T-cell (primary cell): ENCODE data around the gene NLRP3. TPM values are rescaled to one million over a fixed set of nuclear protein-coding genes. Genes with fewer than 3 reads are reported as not detected.
"Not testable (repeated sequence)": the region's sequence is repeated elsewhere in the genome, so short reads cannot be mapped to it uniquely, and the experiment has no call there.

ENCODE experiments used
- ATAC-seq, 4 experiments: fragments of 200-7000 bp in 3 of 4; fragments of 150-1000 bp in 1 of 4; cut with Tn5 transposase; replicated peaks in 1 of 4; 1 replicate in 3 of 4; 2 replicates in 1 of 4; pipeline ENCODE4 v1.10.0; 2021; ENCODE audit warnings: moderate library complexity in 3 of 4, mild to moderate bottlenecking in 2 of 4, moderate number of reproducible peaks in 1 of 4
- CTCF ChIA-PET, 2 donors: fragments of 300-600 bp; sonication (Branson Sonifier 250); formaldehyde crosslinking; loops; one replicate each; lab custom pipeline; 2022; ENCODE audit warnings: antibody characterized with exemption in 2 of 2; lab: Charles Lee
- POLR2A ChIA-PET, 2 donors: fragments of 300-600 bp; sonication (Branson Sonifier 250); formaldehyde crosslinking; loops; one replicate each; lab custom pipeline; 2022; ENCODE audit warnings: antibody characterized with exemption in 2 of 2; lab: Charles Lee
- DNase-seq, 35 experiments: peaks; one replicate each; pipeline versions ENCODE4 v3.0.0 to v3.0.0-alpha.2; 2013 to 2023
- H3K27ac ChIP-seq: one replicate; pipeline ENCODE4 v1.5.1; 2013; ENCODE audit warnings: low read length
- H3K27me3 ChIP-seq, 2 experiments: replicated peaks in 1 of 2; 1 replicate in 1 of 2; 2 replicates in 1 of 2; pipeline versions ENCODE4 v1.6.1 to v1.7.0; 2013; ENCODE audit warnings: low read length in 1 of 2, mixed read lengths in 1 of 2; ENCODE audit not compliant: control insufficient read depth in 2 of 2, insufficient read depth in 2 of 2; ENCODE audit errors: extremely low read depth in 1 of 2
- H3K36me3 ChIP-seq, 2 donors: 1 replicate in 1 of 2; 2 replicates in 1 of 2; pipeline versions ENCODE4 v1.6.1 to v1.7.0; 2013; ENCODE audit warnings: low read length in 1 of 2; ENCODE audit not compliant: control insufficient read depth in 2 of 2, insufficient read depth in 1 of 2; ENCODE audit errors: extremely low read depth in 1 of 2
- H3K4me1 ChIP-seq, 2 experiments: 1 replicate in 1 of 2; 2 replicates in 1 of 2; pipeline versions ENCODE4 v1.6.1 to v1.7.0; 2013; ENCODE audit warnings: low read length in 2 of 2, mixed read lengths in 1 of 2; ENCODE audit not compliant: insufficient read depth in 2 of 2, control insufficient read depth in 1 of 2; ENCODE audit errors: extremely low read depth in 1 of 2
- H3K4me3 ChIP-seq, 2 donors: 1 replicate in 1 of 2; 2 replicates in 1 of 2; pipeline versions ENCODE4 v1.5.1 to v1.7.0; 2013; ENCODE audit warnings: mild to moderate bottlenecking in 2 of 2, low read length in 1 of 2, moderate library complexity in 1 of 2; ENCODE audit not compliant: control insufficient read depth in 1 of 2; ENCODE audit errors: extremely low read depth in 1 of 2
- H3K9me3 ChIP-seq: 2 replicates; pipeline ENCODE4 v1.7.0; 2013
- H3K27ac Mint-ChIP-seq, 2 donors: one replicate each; pipeline ENCODE4 v1.8.0; 2020 to 2021; ENCODE audit warnings: mild to moderate bottlenecking in 2 of 2, mixed read lengths in 2 of 2
- H3K27me3 Mint-ChIP-seq, 2 donors: one replicate each; pipeline ENCODE4 v1.8.0; 2021 to 2022; ENCODE audit warnings: mixed read lengths in 2 of 2
- H3K36me3 Mint-ChIP-seq: one replicate; pipeline ENCODE4 v1.8.0; 2021; ENCODE audit warnings: mixed read lengths
- H3K4me1 Mint-ChIP-seq, 3 donors: one replicate each; pipeline ENCODE4 v1.8.0; 2020 to 2022; ENCODE audit warnings: mixed read lengths in 3 of 3, mild to moderate bottlenecking in 1 of 3
- H3K4me3 Mint-ChIP-seq, 3 donors: one replicate each; pipeline ENCODE4 v1.8.0; 2020 to 2022; ENCODE audit warnings: mild to moderate bottlenecking in 3 of 3, mixed read lengths in 3 of 3, moderate library complexity in 3 of 3
- H3K9me3 Mint-ChIP-seq, 3 donors: one replicate each; pipeline ENCODE4 v1.8.0; 2020 to 2022; ENCODE audit warnings: mixed read lengths in 3 of 3
- whole genome bisulfite sequencing: methylation state at CpG from one replicate; pipeline ENCODE4 v1.1.5; 2013; ENCODE audit warnings: missing lambda C conversion rate; ENCODE audit not compliant: insufficient coverage; 5-methylcytosine and 5-hydroxymethylcytosine counted together
- total RNA-seq, 35 experiments: library from RNA in 6 of 35; stranded (reverse) in 6 of 35; fragments of 120-200 nt in 1 of 35; gene quantifications; one replicate each; pipeline versions ENCODE4 v1.2.1 to v1.2.4 and lab custom pipeline; 2013 to 2026

NLRP3 gene
- total RNA-seq, 5 donors from 2014 or later (not counting 1 experiment from before 2014, with no cell fraction given) = 2.9 to 8.5 (median 5.1) TPM

- no peaks in the 10 kb centered on the region for H3K4me1 ChIP-seq
- Mint-ChIP-seq H3K9me3 (peaks cover 0 to 10% (median 0%) of the 10 kb centered on the region in 3 donors), H3K4me1 (peaks cover 0 to 2% (median 0%) of the 10 kb centered on the region in 3 donors), H3K27ac (no peak overlapping the region), H3K27me3 (no peaks in the 10 kb centered on the region), H3K36me3 (no peaks in the 10 kb centered on the region), H3K4me3 (no peak overlapping the region)
- H3K27ac ChIP-seq = no peak overlapping the region
- no peaks in the 10 kb centered on the region for H3K36me3 ChIP-seq
- POLR2A ChIA-PET = no interaction called here
- H3K27me3 ChIP-seq = no peaks in the 10 kb centered on the region
- ATAC-seq = no peak
- H3K4me3 ChIP-seq = no peak overlapping the region
- no CpG with 5 or more reads among the region's 2 CpGs for WGBS
- no peak for DNase-seq
- CTCF ChIA-PET = interaction anchor here in 1 of 2 donors (0.6 kb wide), 2 partner anchors 10 to 94 kb away, joined by 3 read pairs; no protein-coding TSS in a partner anchor
- H3K9me3 ChIP-seq = no peaks in the 10 kb centered on the region
These were observed 59.8 kb downstream of the NLRP3 start for GRCh38 chr1:247475793-247476192.

GRCh38 chr1:247476328-247477058 lies 60.5 kb downstream of the NLRP3 start:
- H3K4me1 ChIP-seq, ATAC-seq, POLR2A ChIA-PET, H3K27ac Mint-ChIP-seq, H3K36me3 ChIP-seq, H3K4me3 ChIP-seq, H3K4me1 Mint-ChIP-seq, H3K27ac ChIP-seq, H3K36me3 Mint-ChIP-seq, H3K4me3 Mint-ChIP-seq, DNase-seq, H3K9me3 ChIP-seq, H3K9me3 Mint-ChIP-seq, H3K27me3 Mint-ChIP-seq, H3K27me3 ChIP-seq: not testable (repeated sequence)
- CTCF ChIA-PET = interaction anchor here (0.6 kb wide), 3 partner anchors 10 to 94 kb away, joined by 3 read pairs; no protein-coding TSS in a partner anchor
- WGBS = 85% methylated on average over 2 of the region's 6 CpGs

- Mint-ChIP-seq H3K4me3 (no peak overlapping the region), H3K27ac (no peak overlapping the region), H3K4me1 (no peaks in the 10 kb centered on the region), H3K36me3 (no peaks in the 10 kb centered on the region), H3K27me3 (peaks cover 0 to under 1% of the 10 kb centered on the region in 2 donors), H3K9me3 (no peaks in the 10 kb centered on the region)
- H3K36me3 ChIP-seq = no peaks in the 10 kb centered on the region
- ATAC-seq (no peak), DNase-seq (no peak)
- H3K27me3 ChIP-seq = no peaks in the 10 kb centered on the region
- H3K27ac ChIP-seq = no peak overlapping the region
- no peak overlapping the region for H3K4me3 ChIP-seq
- POLR2A ChIA-PET = no interaction called here
- WGBS = no CpG with 5 or more reads among the region's 1 CpG
- no peaks in the 10 kb centered on the region for H3K9me3 ChIP-seq
- CTCF ChIA-PET = interaction anchor here in 1 of 2 donors (2.4 kb wide), 1 partner anchor 110 kb away, joined by 10 read pairs; no protein-coding TSS in a partner anchor
- no peaks in the 10 kb centered on the region for H3K4me1 ChIP-seq
These were observed 66.8 kb downstream of the NLRP3 start for GRCh38 chr1:247482747-247483146.

- H3K36me3 ChIP-seq = no peaks in the 10 kb centered on the region
- Mint-ChIP-seq H3K36me3 (no peaks in the 10 kb centered on the region), H3K27me3 (peaks cover 12 to 13% of the 10 kb centered on the region in 2 donors), H3K4me1 (no peaks in the 10 kb centered on the region), H3K4me3 (no peak overlapping the region), H3K27ac (no peak overlapping the region), H3K9me3 (no peaks in the 10 kb centered on the region)
- ChIA-PET POLR2A (no interaction called here), CTCF (interaction anchor here (0.6 to 6.4 kb wide), 10 partner anchors 12 to 579 kb away, joined by 3 to 81 read pairs (median 6); no protein-coding TSS in a partner anchor)
- DNase-seq (peak in 24 of 35 experiments; percentile 2 to 74 (median 16)), ATAC-seq (peak; percentile 60 to 87 (median 78))
- H3K4me3 ChIP-seq = no peak overlapping the region
- H3K9me3 ChIP-seq = no peaks in the 10 kb centered on the region
- no peaks in the 10 kb centered on the region for H3K4me1 ChIP-seq
- H3K27me3 ChIP-seq = peaks cover 0 to 5% of the 10 kb centered on the region in 2 experiments
- no peak overlapping the region for H3K27ac ChIP-seq
These were observed 71.1 kb downstream of the NLRP3 start for GRCh38 chr1:247487057-247487456.

- no peak overlapping the region for H3K27ac ChIP-seq
- Mint-ChIP-seq H3K36me3 (no peaks in the 10 kb centered on the region), H3K4me3 (no peak overlapping the region), H3K27me3 (peaks cover 29 to 33% of the 10 kb centered on the region in 2 donors), H3K4me1 (no peaks in the 10 kb centered on the region), H3K27ac (no peak overlapping the region), H3K9me3 (no peaks in the 10 kb centered on the region)
- WGBS = 72% methylated on average over 12 of the region's 12 CpGs
- H3K27me3 ChIP-seq = peaks cover 0 to 5% of the 10 kb centered on the region in 2 experiments
- ChIA-PET CTCF (interaction anchor here in 1 of 2 donors (1.2 kb wide), 1 partner anchor 101 kb away, joined by 8 read pairs; no protein-coding TSS in a partner anchor), POLR2A (no interaction called here)
- no peaks in the 10 kb centered on the region for H3K9me3 ChIP-seq
- H3K36me3 ChIP-seq = no peaks in the 10 kb centered on the region
- H3K4me1 ChIP-seq = no peaks in the 10 kb centered on the region
- ATAC-seq (no peak), DNase-seq (no peak)
- H3K4me3 ChIP-seq = no peak overlapping the region
These were observed 75.4 kb downstream of the NLRP3 start for GRCh38 chr1:247491328-247491727.

GRCh38 chr1:247493106-247493505 lies 77.1 kb downstream of the NLRP3 start:
- Histone ChIP-seq H3K9me3 (no peaks in the 10 kb centered on the region), H3K36me3 (no peaks in the 10 kb centered on the region), H3K4me3 (no peak overlapping the region), H3K27me3 (peaks cover 0 to 5% of the 10 kb centered on the region in 2 experiments), H3K27ac (no peak overlapping the region), H3K4me1 (no peaks in the 10 kb centered on the region)
- H3K27me3 Mint-ChIP-seq = peaks cover 33 to 34% of the 10 kb centered on the region in 2 donors
- ATAC-seq = no peak
- H3K9me3 Mint-ChIP-seq = no peaks in the 10 kb centered on the region
- H3K36me3 Mint-ChIP-seq = no peaks in the 10 kb centered on the region
- ChIA-PET CTCF (interaction anchor here in 1 of 2 donors (0.7 kb wide), 1 partner anchor 119 kb away, joined by 4 read pairs; no protein-coding TSS in a partner anchor), POLR2A (no interaction called here)
- H3K27ac Mint-ChIP-seq = no peak overlapping the region
- no peak for DNase-seq
- no CpG with 5 or more reads among the region's 1 CpG for WGBS
- H3K4me1 Mint-ChIP-seq = no peaks in the 10 kb centered on the region
- no peak overlapping the region for H3K4me3 Mint-ChIP-seq
